GM13977 (cell line): ENCODE results near the gene JOSD2.
A peak's percentile ranks its signal among the peaks of the same experiment; 100 is the strongest.

Source experiments
- DNase-seq: peaks from one replicate; pipeline ENCODE4 v3.0.0; 2012; ENCODE audit warnings: low spot score
- in situ Hi-C: fragments of 300-500 bp; cut with MboI; formaldehyde crosslinking; loops from one replicate; pipeline ENCODE4 v1.12.0; 2022; ENCODE audit warnings: low sequenced_read_pairs, low pct_unique_long_range_greater_than_20kb, mixed read lengths, inconsistent platforms; ENCODE audit not compliant: unreplicated experiment
- TF ChIP-seq, protein P1 (sequence below): IDR thresholded peaks from 2 replicates; pipeline ENCODE4 v1.5.1; 2012; ENCODE audit warnings: mild to moderate bottlenecking, control low read depth; ENCODE audit not compliant: insufficient read depth; ENCODE audit errors: extremely low read depth, missing control alignments

Gene JOSD2

DNA sequence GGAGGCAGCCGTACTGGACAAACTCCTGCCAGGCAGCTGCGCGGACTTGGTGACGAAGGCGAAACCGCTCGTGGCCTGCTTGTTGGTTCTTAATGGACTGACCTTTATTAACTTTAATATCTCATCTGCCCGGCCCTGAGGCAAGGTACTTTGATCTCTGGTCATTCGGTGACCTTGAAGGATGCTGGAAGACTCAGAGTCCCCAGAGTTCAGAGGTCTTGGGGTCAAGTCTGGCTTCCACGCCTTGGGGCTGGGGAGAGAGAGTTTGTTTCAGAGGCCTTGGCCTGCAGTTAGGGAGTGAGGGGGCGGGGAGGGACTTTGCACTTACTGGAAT lies 44.3 kb downstream of the JOSD2 start:
- TF ChIP-seq, protein P1, sequence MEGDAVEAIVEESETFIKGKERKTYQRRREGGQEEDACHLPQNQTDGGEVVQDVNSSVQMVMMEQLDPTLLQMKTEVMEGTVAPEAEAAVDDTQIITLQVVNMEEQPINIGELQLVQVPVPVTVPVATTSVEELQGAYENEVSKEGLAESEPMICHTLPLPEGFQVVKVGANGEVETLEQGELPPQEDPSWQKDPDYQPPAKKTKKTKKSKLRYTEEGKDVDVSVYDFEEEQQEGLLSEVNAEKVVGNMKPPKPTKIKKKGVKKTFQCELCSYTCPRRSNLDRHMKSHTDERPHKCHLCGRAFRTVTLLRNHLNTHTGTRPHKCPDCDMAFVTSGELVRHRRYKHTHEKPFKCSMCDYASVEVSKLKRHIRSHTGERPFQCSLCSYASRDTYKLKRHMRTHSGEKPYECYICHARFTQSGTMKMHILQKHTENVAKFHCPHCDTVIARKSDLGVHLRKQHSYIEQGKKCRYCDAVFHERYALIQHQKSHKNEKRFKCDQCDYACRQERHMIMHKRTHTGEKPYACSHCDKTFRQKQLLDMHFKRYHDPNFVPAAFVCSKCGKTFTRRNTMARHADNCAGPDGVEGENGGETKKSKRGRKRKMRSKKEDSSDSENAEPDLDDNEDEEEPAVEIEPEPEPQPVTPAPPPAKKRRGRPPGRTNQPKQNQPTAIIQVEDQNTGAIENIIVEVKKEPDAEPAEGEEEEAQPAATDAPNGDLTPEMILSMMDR, result no peak
- in situ Hi-C loops, result no loop called here
- no peak for DNase-seq

DNA sequence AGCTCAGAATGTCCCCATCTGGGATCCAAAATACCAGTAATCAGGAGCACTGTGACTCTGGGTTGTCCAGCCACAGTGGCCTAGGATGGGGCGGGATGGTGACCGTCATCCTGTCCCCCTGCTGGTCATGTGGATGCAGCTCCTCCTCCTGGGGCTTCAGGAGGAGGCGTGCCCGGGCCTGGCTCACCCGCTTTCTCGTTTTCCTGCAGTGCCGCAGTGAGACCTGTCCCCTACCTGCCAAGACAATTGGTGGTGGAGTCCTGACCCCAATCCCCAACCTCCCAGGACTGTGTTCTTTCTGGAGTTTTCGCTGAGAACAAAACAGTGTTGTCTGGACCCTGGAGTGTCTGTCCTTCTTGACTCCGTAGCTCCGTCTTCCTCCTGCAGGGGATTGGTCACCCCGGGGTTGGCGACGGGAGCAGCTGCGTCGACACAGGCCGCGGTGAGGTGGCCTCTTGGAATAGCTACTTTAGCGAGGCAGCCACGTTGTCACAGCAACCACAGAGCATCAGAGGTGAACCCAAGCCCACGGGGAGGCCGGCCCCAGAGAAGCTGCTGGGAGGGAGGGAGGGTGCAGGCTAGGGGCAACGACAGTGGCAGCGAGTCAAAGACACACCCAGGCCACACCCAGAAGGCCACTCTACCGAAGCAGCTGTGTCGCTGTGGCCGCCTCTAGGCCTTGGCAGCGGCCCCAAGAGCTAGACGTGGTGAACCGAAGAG lies 44.8 kb downstream of the JOSD2 start:
- no peak for DNase-seq
- in situ Hi-C loops, result no loop called here
- TF ChIP-seq, protein P1, result no peak

DNA sequence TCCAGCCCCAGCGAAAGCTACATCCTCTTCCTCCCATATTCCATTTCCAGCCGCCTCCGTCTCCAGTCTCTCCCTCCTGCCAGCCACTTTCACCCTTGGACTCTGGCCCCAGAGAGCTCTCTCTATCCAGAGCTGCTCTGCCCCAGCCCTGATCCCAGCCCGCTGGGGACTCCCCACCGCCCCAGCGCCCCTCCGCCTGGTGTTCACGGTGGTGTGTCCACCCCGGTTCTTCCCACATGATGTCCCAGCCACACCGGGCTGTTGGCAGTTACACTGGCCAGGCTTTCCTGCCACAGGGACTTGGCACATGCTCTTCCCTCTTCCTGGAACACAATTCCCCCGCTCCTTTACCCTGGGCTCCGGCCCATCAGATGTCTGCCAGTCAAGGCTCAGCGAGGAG lies 46.0 kb downstream of the JOSD2 start:
- TF ChIP-seq, protein P1, result no peak
- in situ Hi-C loops, result loop anchor here (5.0 kb wide), 1 partner anchor 108 kb away; no protein-coding TSS in a partner anchor

DNA sequence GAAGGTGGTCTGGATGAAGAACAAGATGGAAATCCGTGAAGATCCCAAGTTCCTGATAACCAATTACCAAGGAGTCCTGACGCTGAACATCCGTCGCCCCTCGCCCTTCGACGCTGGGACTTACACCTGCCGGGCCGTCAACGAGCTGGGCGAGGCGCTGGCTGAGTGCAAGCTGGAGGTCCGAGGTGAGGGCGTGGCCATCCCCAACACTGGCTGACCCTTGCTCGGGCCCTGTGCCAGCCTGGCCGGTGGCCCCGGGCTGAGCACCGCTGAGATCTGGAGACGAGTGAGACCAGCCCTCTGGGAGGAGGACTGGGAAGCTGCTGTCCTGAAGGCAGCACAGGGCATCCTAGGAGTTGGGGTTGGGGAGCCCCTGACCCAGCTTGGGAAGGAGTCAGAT lies 46.6 kb downstream of the JOSD2 start:
- TF ChIP-seq, protein P1, result no peak
- no peak for DNase-seq
- in situ Hi-C loops, result loop anchor here (5.0 kb wide), 1 partner anchor 107 kb away; no protein-coding TSS in a partner anchor

More for the DNA sequence above, 46.0 kb downstream of the JOSD2 start:
- DNase-seq, result no peak

DNA sequence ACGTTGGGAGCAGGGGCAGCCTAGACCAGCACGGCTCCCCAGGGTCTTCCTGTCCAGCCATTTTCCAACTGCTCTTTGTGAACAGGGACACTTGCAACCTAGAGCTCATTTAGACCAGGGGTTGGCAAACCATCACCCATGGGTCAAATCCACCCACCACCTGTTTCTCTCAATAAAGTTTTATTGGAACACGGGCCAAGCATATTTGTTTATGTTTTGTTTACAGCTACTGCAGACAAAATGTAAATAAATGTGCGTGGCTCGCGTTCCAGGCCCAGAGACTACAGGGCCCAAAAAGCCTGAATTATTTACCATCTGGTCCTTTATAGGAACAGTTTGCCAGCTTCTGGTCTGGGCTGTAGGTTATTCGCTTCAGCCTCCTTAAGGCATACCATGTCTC lies 48.0 kb downstream of the JOSD2 start:
- TF ChIP-seq, protein P1, result no peak
- in situ Hi-C loops, result loop anchor here (5.0 kb wide), 1 partner anchor 106 kb away; no protein-coding TSS in a partner anchor
- DNase-seq, result no peak

DNA sequence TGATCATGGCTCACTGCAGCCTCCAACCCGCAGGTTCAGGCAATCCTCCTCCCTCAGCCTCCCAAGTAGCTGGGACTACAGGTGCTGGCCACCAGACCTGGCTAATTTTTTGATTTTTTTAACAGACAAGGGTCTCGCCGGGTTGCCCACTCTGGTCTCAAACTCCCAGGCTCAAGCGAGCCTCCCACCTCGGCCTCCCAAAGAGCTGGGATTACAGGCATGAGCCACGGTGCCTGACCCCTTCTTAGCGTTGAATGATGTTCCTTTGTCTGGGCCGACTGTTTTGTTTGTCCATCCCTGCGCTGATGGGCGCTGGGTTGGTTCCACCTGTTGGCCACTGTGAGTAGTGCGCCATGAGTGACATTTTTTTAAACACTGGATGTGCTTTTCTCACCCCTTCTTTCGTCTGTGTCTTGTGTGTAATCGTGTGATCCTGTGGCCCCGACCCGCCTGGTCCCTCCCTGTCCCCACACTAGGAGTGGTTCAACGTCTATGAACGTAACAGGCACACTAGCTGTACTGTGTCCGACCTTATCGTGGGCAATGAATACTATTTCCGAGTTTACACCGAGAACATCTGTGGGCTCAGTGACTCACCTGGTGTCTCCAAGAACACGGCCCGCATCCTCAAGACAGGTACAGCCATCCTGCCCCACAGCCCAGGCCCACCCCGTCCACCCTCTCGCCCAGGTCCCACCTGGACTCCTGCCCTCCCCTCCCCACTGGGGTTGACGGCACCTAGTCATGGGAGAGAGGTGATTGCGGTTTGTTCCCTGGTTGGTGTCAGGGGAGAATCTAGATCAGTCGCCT lies 49.7 kb downstream of the JOSD2 start:
- DNase-seq, result peak; percentile 94
- in situ Hi-C loops, result loop anchor here (5.0 kb wide), 1 partner anchor 104 kb away; no protein-coding TSS in a partner anchor
- TF ChIP-seq, protein P1, result peak; percentile 92
